Ectodermal cell (in vitro differentiated cells): Measurements from ENCODE around the gene MPPED2.

Experiments
- H3K27ac ChIP-seq: 2 replicates; pipeline ENCODE4 v1.7.0; 2013; ENCODE audit warnings: mild to moderate bottlenecking, low read depth, low read length; ENCODE audit not compliant: insufficient read depth, poor library complexity, severe bottlenecking
- H3K27me3 ChIP-seq: 2 replicates; pipeline ENCODE4 v1.7.0; 2013; ENCODE audit warnings: mild to moderate bottlenecking, low read length; ENCODE audit not compliant: insufficient read depth, control insufficient read depth, poor library complexity, severe bottlenecking
- H3K36me3 ChIP-seq: one replicate; pipeline ENCODE4 v1.7.0; 2013; ENCODE audit warnings: low read length; ENCODE audit not compliant: control insufficient read depth, insufficient read depth
- H3K4me1 ChIP-seq: one replicate; pipeline ENCODE4 v1.7.0; 2013; ENCODE audit warnings: low read length; ENCODE audit not compliant: control insufficient read depth, insufficient read depth
- H3K4me3 ChIP-seq: 2 replicates; pipeline ENCODE4 v1.7.0; 2013; ENCODE audit warnings: low read depth, low read length, control low read depth; ENCODE audit not compliant: insufficient read depth
- H3K9me3 ChIP-seq: 2 replicates; pipeline ENCODE4 v1.7.0; 2013; ENCODE audit warnings: mild to moderate bottlenecking, low read length, moderate library complexity; ENCODE audit not compliant: control insufficient read depth
- WGBS, 2 experiments: methylation state at CpG; one replicate each; pipeline ENCODE4 v1.1.7; 2013; ENCODE audit warnings: missing lambda C conversion rate in 2 of 2; 5-methylcytosine and 5-hydroxymethylcytosine counted together

The MPPED2 gene

DNA sequence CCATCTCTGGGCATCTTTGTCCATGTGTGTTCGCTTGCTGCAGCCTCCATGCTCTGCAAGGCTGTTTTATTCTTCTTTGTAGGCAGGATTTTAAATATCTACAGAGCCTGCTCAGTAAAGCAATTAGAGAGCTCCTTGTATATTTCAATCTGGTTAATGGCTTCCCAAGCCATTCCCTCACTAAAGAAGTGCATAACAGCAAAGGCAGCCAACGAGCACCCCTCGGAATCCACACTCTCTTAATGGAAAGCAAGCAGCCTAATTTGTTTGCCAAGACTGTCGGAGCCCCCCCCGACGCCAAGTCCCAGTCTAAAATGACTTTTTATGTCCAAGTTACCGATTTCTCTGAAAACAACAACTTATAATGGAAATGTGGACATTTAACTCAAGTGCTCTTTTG lies 139.6 kb downstream of the MPPED2 start:
- H3K27me3 ChIP-seq: no peaks in the 10 kb centered on the region
- peaks cover 14% of the 10 kb centered on the region for H3K4me1 ChIP-seq
- no peaks in the 10 kb centered on the region for H3K36me3 ChIP-seq
- no peak overlapping the region for H3K4me3 ChIP-seq
- WGBS, 2 experiments: 76 to 80% methylated on average over 7 of the region's 7 CpGs
- no peak overlapping the region for H3K27ac ChIP-seq
- no peaks in the 10 kb centered on the region for H3K9me3 ChIP-seq

DNA sequence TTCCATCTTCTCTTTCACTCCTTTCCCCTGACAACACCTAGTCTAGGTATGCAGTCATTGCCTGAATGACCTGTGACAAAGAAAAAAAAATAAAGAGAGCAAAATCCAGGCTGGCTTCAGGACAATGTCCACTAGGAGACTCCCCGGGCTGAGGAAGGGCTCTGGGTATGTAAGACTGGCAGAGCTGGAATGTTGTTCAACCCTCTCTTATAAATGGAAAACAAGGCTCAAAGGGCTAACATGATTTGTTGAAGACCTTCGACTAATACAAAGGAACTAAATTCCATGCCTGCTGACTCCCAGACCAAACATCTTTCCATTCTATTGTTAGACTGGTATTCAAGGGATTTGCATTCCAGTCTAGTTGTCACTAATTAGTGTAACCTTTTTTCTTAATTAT lies 141.1 kb downstream of the MPPED2 start:
- Histone ChIP-seq H3K9me3 (no peaks in the 10 kb centered on the region), H3K4me3 (no peak overlapping the region)
- WGBS, 2 experiments: 15 to 23% methylated on average over 2 of the region's 2 CpGs

DNA sequence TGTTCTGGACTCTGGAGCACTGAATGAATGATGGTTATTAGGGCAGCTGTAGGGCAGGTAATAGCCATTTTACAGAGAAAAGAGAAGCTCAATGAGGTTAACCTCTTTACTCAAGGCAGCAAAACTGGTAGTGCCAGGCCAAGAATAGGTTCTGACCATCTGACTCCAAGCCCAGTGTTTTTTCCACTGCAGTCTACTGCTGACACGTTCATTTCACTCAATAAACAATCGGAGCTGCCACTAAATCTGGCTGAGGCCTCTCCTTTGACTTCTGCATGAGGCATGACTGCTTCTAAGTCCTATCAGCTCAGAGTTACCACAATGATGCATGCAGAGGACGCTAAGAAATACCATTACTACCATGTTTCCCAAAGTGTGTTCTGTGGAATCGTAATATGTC lies 145.6 kb downstream of the MPPED2 start:
- Histone ChIP-seq H3K27me3 (no peaks in the 10 kb centered on the region), H3K4me3 (no peak overlapping the region), H3K4me1 (peaks cover 8% of the 10 kb centered on the region), H3K9me3 (no peaks in the 10 kb centered on the region), H3K36me3 (no peaks in the 10 kb centered on the region), H3K27ac (no peak overlapping the region)
- whole genome bisulfite sequencing, 2 experiments: 92 to 99% methylated on average over 4 of the region's 4 CpGs

More for the DNA sequence above, 141.1 kb downstream of the MPPED2 start:
- Histone ChIP-seq H3K27ac (no peak overlapping the region), H3K27me3 (no peaks in the 10 kb centered on the region), H3K4me1 (peaks cover 14% of the 10 kb centered on the region), H3K36me3 (no peaks in the 10 kb centered on the region)

DNA sequence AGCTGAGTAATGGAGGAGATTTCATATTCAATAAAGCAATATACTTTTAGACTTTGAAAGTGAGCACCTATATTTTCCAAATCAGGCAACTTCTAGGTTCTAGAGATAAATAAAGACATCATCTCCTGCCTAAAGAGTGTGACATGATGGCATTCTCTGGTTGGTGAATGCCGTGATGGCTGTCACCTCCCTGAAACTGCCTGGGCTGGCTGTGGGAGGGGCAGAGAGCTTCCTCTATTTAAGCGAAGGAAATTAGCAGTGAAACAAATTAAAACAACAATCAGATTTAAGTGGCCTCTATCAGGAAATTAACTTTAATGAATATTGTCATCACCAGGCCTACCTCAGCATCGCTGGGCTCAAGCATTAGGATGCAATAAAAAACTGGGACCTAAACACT lies 149.4 kb downstream of the MPPED2 start:
- WGBS, 2 experiments: 82 to 88% methylated on average over 3 of the region's 3 CpGs
- Histone ChIP-seq H3K36me3 (no peaks in the 10 kb centered on the region), H3K4me1 (no peaks in the 10 kb centered on the region), H3K27me3 (no peaks in the 10 kb centered on the region), H3K9me3 (no peaks in the 10 kb centered on the region), H3K27ac (no peak overlapping the region), H3K4me3 (no peak overlapping the region)

DNA sequence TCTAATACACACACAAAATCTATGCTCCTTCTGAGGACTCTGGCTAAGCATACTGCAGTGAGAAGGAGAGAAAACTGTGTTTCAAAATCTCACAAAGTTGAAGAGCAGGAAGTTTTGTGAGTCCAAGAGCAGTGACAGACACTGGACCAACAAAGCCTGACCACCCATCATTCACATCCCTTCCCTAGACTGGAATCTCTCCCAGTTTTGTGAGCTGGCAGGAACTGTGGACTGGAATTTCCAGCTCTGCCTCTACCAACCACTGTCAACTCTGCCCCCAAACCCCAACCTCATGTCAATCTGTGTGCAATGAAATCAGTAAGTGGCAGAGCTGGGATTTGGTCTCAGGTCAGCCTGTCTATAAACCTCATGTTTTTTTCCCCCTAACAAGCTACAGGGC lies 150.7 kb downstream of the MPPED2 start:
- H3K4me3 ChIP-seq: no peak overlapping the region
- no peaks in the 10 kb centered on the region for H3K4me1 ChIP-seq
- no peaks in the 10 kb centered on the region for H3K36me3 ChIP-seq
- H3K27ac ChIP-seq: no peak overlapping the region
- H3K9me3 ChIP-seq: no peaks in the 10 kb centered on the region
- H3K27me3 ChIP-seq: no peaks in the 10 kb centered on the region

DNA sequence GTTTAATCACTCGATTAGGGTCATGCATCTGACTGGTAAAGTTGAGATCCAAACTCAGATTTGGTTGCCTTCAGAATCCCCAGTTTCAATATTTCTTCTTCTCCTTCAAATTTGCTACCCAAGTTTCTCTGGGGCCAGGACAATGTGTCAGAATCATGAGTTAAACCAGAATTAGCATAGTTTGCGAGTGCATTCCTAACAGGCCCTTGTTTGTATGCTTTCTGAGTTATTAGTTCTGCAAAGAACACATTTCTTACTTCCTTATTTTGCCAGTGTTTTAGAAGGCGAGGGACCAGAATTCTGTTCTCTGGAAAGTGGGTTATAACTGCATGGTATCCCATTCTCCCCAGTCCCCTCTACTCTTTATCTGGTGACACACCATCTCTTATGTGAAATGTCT lies 151.3 kb downstream of the MPPED2 start:
- H3K27me3 ChIP-seq: no peaks in the 10 kb centered on the region
- WGBS, 2 experiments: 92% methylated on average over 3 of the region's 3 CpGs

DNA sequence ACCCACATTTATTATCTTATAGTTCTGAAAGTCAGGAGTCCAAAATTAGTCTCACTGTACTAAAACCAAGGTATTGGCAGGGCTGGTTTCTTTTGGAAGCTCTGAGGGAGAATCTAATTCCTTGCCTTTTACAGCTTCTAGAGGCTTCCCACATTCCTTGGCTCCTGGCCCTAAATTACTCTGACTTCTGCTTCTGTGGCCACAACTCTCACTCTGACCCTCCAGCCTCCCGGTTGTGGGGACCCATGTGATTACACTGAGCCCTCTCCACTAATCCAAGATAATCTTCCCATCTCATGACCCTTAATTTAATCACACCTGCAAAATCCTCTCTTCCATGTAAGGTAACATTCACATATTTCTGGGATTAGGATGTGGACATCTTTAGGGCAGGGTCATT lies 152.3 kb downstream of the MPPED2 start:
- H3K9me3 ChIP-seq: no peaks in the 10 kb centered on the region
- H3K36me3 ChIP-seq: no peaks in the 10 kb centered on the region
- 86 to 87% methylated on average over 1 of the region's 1 CpG for WGBS, 2 experiments
- no peak overlapping the region for H3K4me3 ChIP-seq
- no peaks in the 10 kb centered on the region for H3K27me3 ChIP-seq
- no peaks in the 10 kb centered on the region for H3K4me1 ChIP-seq
- H3K27ac ChIP-seq: no peak overlapping the region

More for the DNA sequence above, 151.3 kb downstream of the MPPED2 start:
- Histone ChIP-seq H3K36me3 (no peaks in the 10 kb centered on the region), H3K27ac (no peak overlapping the region), H3K9me3 (no peaks in the 10 kb centered on the region), H3K4me3 (no peak overlapping the region), H3K4me1 (no peaks in the 10 kb centered on the region)

DNA sequence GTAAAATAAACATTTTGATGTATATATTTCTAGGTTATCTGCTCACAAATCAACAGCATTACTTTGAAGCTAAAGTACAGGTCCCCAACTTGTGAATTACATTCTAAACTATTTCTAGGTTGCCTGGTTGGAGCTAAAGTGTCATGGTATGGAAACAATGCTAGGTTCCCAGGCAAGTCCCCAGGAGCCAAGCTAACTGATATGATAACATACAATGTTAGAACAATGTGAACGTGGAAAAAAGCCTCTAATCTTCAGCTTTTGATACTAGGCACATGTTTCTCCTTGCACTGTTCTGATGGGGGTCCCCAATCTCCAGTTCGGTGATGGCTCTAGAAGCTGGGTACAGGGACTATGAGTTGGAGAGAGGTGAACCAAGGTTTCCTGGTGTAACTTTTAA lies 153.4 kb downstream of the MPPED2 start:
- no peaks in the 10 kb centered on the region for H3K27me3 ChIP-seq
- WGBS, 2 experiments: 92 to 100% methylated on average over 2 of the region's 2 CpGs
- H3K4me3 ChIP-seq: no peak overlapping the region

DNA sequence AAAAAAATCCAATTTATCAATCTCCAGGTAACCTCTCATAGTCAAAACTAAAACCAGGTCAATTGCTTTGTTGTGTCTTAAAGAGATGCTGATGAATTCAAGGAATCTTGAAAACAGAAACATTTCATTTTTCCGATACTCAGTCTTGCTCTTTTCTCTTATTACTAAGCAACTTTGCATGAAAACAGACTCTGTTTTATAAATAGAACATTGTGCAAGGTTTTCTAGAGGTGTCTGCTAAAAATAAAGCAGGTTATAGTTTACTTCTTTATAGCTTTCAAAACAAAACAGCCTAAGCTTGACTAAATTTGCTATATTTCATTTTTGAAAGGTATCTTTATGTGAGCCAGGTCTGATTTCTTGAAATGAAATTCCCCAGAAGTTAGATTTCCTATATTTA lies 154.0 kb downstream of the MPPED2 start:
- no peaks in the 10 kb centered on the region for H3K36me3 ChIP-seq
- no peaks in the 10 kb centered on the region for H3K4me1 ChIP-seq
- no peaks in the 10 kb centered on the region for H3K27me3 ChIP-seq
- no peak overlapping the region for H3K4me3 ChIP-seq
- no peaks in the 10 kb centered on the region for H3K9me3 ChIP-seq
- WGBS, 2 experiments: 100% methylated on average over 1 of the region's 1 CpG
- H3K27ac ChIP-seq: no peak overlapping the region

More for the DNA sequence above, 153.4 kb downstream of the MPPED2 start:
- H3K36me3 ChIP-seq: no peaks in the 10 kb centered on the region
- no peaks in the 10 kb centered on the region for H3K4me1 ChIP-seq
- no peak overlapping the region for H3K27ac ChIP-seq
- no peaks in the 10 kb centered on the region for H3K9me3 ChIP-seq

DNA sequence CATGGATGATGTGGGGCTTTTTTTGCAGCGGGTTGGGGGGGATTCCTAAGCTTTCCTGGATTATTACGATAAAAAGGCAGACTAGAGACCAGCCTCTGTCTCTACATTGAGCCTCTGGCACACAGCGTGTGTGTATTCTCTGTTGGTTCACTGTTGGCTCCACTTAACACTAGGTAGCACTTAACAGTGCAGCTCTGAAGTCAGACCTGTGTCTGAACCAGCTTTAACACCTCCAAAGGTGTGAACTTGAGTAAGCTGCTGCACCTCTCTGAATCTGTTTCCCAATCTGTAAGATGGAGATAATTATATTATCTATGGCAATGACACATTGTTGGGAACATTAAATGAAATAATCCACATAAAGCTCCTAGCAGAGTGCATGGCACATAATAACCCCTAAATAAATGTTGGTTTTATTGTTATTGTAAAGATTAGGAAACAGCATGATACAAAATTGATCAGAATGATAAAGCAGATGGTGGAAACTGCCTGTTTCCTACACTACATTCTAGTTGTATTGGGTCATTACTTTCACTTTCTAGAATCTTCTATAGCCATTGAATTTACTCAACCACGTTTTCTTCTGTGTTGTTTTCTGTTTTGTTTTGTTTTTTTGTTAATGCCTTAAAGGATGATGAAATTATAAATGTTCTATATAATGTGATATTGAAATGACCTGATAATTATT lies 154.9 kb downstream of the MPPED2 start:
- WGBS, 2 experiments: 90 to 93% methylated on average over 3 to 4 of the region's 4 CpGs
- Histone ChIP-seq H3K36me3 (no peaks in the 10 kb centered on the region), H3K4me3 (no peak overlapping the region), H3K27me3 (no peaks in the 10 kb centered on the region), H3K9me3 (no peaks in the 10 kb centered on the region), H3K4me1 (no peaks in the 10 kb centered on the region), H3K27ac (no peak overlapping the region)

DNA sequence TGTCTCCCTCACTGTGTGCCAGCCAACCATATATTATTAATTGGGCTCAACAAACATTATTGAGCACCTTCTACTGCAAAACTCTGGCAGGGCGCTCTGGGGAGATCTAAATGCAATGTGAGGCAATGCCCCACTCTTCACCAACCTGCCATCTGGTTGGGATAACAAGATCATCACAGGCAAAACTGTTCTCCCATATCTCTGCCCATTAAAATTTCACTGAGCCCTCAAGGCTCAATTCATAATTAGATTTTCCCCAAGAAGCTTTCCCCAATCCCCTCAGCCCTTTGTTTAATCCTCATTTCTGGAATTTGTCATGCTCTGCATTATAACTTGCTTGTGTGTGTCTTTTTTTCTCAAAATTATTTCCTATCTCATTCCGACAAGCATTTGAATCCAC lies 156.6 kb downstream of the MPPED2 start:
- no peaks in the 10 kb centered on the region for H3K9me3 ChIP-seq
- H3K36me3 ChIP-seq: no peaks in the 10 kb centered on the region
- H3K4me1 ChIP-seq: peaks cover 5% of the 10 kb centered on the region
- no peaks in the 10 kb centered on the region for H3K27me3 ChIP-seq
- WGBS, 2 experiments: 92 to 94% methylated on average over 2 of the region's 2 CpGs
- no peak overlapping the region for H3K4me3 ChIP-seq
- H3K27ac ChIP-seq: no peak overlapping the region
